IMR-90 (cell line): ENCODE measurements around the gene CLCA1. TPM values are rescaled to one million over a fixed set of nuclear protein-coding genes. Genes with fewer than 3 reads are reported as not detected.

Experiments used
- ATAC-seq: fragments of 200-7000 bp; cut with Tn5 transposase; 2 replicates; pipeline ENCODE4 v1.9.1; 2020; ENCODE audit warnings: low read depth, mild to moderate bottlenecking, moderate library complexity
- BruUV-seq: library from RNA; stranded (reverse); fragments of 400-500 nt; replicated peaks from 2 replicates; lab custom pipeline; 2021; lab: Mats Ljungman, UMichigan
- CTCF ChIA-PET: fragments of 300-600 bp; formaldehyde crosslinking; extraction: SDS; loops from one replicate; lab custom pipeline; 2021; ENCODE audit warnings: antibody characterized with exemption; lab: Yijun Ruan, JAX
- POLR2A ChIA-PET: fragments of 300-600 bp; sonication (Branson Sonifier 250); formaldehyde crosslinking; loops from one replicate; lab custom pipeline; 2022; ENCODE audit warnings: antibody characterized with exemption; ENCODE audit not compliant: unreplicated experiment; lab: Charles Lee
- DNase-seq: peaks from one replicate; pipeline ENCODE4 v3.0.0; 2013
- H2AFZ ChIP-seq: replicated peaks from 2 replicates; pipeline ENCODE3; 2013; ENCODE audit warnings: low read length, mild to moderate bottlenecking; ENCODE audit not compliant: poor library complexity
- H2AK5ac ChIP-seq: 2 replicates; pipeline ENCODE4 v1.6.1; 2013; ENCODE audit warnings: low read depth, low read length, inconsistent platforms
- H2AK9ac ChIP-seq: replicated peaks from 2 replicates; pipeline ENCODE3; 2013; ENCODE audit warnings: mild to moderate bottlenecking, low read depth, low read length, moderate library complexity; ENCODE audit not compliant: poor library complexity
- H2BK120ac ChIP-seq: 2 replicates; pipeline ENCODE4 v1.6.1; 2013; ENCODE audit warnings: low read depth, low read length, inconsistent platforms
- H2BK15ac ChIP-seq: 3 replicates; pipeline ENCODE4 v1.6.1; 2013; ENCODE audit warnings: low read depth, low read length, inconsistent platforms
- H2BK20ac ChIP-seq: 2 replicates; pipeline ENCODE4 v1.6.1; 2013; ENCODE audit warnings: low read depth, mild to moderate bottlenecking, inconsistent platforms, low read length, moderate library complexity
- H2BK5ac ChIP-seq: 2 replicates; pipeline ENCODE4 v1.6.1; 2013; ENCODE audit warnings: mild to moderate bottlenecking, low read depth, low read length, inconsistent platforms; ENCODE audit not compliant: poor library complexity, severe bottlenecking
- H3K14ac ChIP-seq: replicated peaks from 2 replicates; pipeline ENCODE4 v1.6.1; 2013; ENCODE audit warnings: low read depth, low read length, inconsistent platforms
- H3K18ac ChIP-seq: 2 replicates; pipeline ENCODE4 v1.6.1; 2013; ENCODE audit warnings: low read depth, low read length, control low read depth
- H3K23ac ChIP-seq: 2 replicates; pipeline ENCODE4 v1.6.1; 2013; ENCODE audit warnings: low read depth, low read length, inconsistent platforms
- H3K27ac ChIP-seq: 2 replicates; pipeline ENCODE4 v1.5.1; 2013; ENCODE audit warnings: mild to moderate bottlenecking, control low read depth, low read length; ENCODE audit not compliant: insufficient read depth
- H3K27me3 ChIP-seq: 2 replicates; pipeline ENCODE4 v1.6.1; 2013; ENCODE audit warnings: low read length; ENCODE audit not compliant: control insufficient read depth, insufficient read depth
- H3K36me3 ChIP-seq: 2 replicates; pipeline ENCODE4 v1.6.1; 2013; ENCODE audit warnings: low read length, mixed read lengths; ENCODE audit not compliant: control insufficient read depth, insufficient read depth
- H3K4ac ChIP-seq: 2 replicates; pipeline ENCODE4 v1.6.1; 2013; ENCODE audit warnings: low read depth, low read length, inconsistent platforms
- H3K4me1 ChIP-seq: 2 replicates; pipeline ENCODE4 v1.6.1; 2013; ENCODE audit warnings: low read length, mixed read lengths; ENCODE audit not compliant: control insufficient read depth, insufficient read depth
- H3K4me2 ChIP-seq: 2 replicates; pipeline ENCODE4 v1.6.1; 2013; ENCODE audit warnings: low read depth, mild to moderate bottlenecking, control low read depth, low read length, moderate library complexity
- H3K4me3 ChIP-seq: 2 replicates; pipeline ENCODE4 v1.5.1; 2013; ENCODE audit warnings: low read depth, mild to moderate bottlenecking, control low read depth, low read length, moderate library complexity; ENCODE audit not compliant: insufficient read depth
- H3K56ac ChIP-seq: 2 replicates; pipeline ENCODE4 v1.6.1; 2013; ENCODE audit warnings: low read length, inconsistent platforms; ENCODE audit not compliant: insufficient read depth; ENCODE audit errors: extremely low read depth
- H3K79me1 ChIP-seq, 2 experiments: 2 replicates each; pipeline ENCODE4 v1.6.1; 2013; ENCODE audit warnings: low read length in 2 of 2, inconsistent platforms in 1 of 2, low read depth in 1 of 2
- H3K9ac ChIP-seq: 2 replicates; pipeline ENCODE4 v1.6.1; 2013; ENCODE audit warnings: low read depth, low read length, control low read depth
- H3K9me1 ChIP-seq: 2 replicates; pipeline ENCODE4 v1.6.1; 2013; ENCODE audit warnings: low read length, inconsistent platforms; ENCODE audit not compliant: insufficient read depth
- H3K9me3 ChIP-seq: 2 replicates; pipeline ENCODE4 v1.6.1; 2013; ENCODE audit warnings: low read length; ENCODE audit not compliant: control insufficient read depth, insufficient read depth
- H4K20me1 ChIP-seq: 2 replicates; pipeline ENCODE4 v1.6.1; 2013; ENCODE audit warnings: low read length, inconsistent platforms; ENCODE audit not compliant: insufficient read depth
- H4K5ac ChIP-seq: 2 replicates; pipeline ENCODE4 v1.6.1; 2013; ENCODE audit warnings: mild to moderate bottlenecking, low read depth, low read length, control low read depth
- H4K8ac ChIP-seq, 2 experiments: 2 replicates each; pipeline ENCODE4 v1.6.1; 2013; ENCODE audit warnings: low read depth in 2 of 2, low read length in 2 of 2, control low read depth in 1 of 2, inconsistent platforms in 1 of 2
- H4K91ac ChIP-seq: 2 replicates; pipeline ENCODE4 v1.6.1; 2013; ENCODE audit warnings: low read depth, low read length, inconsistent platforms; ENCODE audit not compliant: insufficient read depth
- BHLHE40 ChIP-seq: fragments of 150-350 bp; IDR thresholded peaks from 2 replicates; pipeline ENCODE4 v1.6.1; 2016; ENCODE audit warnings: mild to moderate bottlenecking, low read depth, low read length
- CEBPB ChIP-seq: IDR thresholded peaks from 2 replicates; pipeline ENCODE4 v1.6.1; 2012; ENCODE audit warnings: low read depth, low read length, improper control_type of control experiment
- CTCF ChIP-seq: conservative IDR thresholded peaks from 2 replicates; pipeline ENCODE4 v1.5.1; 2012; ENCODE audit warnings: mild to moderate bottlenecking, low read depth, low read length, improper control_type of control experiment
- MAFK ChIP-seq: IDR thresholded peaks from 2 replicates; pipeline ENCODE4 v1.6.1; 2012; ENCODE audit warnings: low read depth, low read length, improper control_type of control experiment
- MXI1 ChIP-seq: IDR thresholded peaks from 2 replicates; pipeline ENCODE4 v1.6.1; 2012; ENCODE audit warnings: low read depth, mild to moderate bottlenecking, low read length, moderate library complexity, borderline replicate concordance
- NFE2L2 ChIP-seq: fragments of 150-350 bp; IDR thresholded peaks from 2 replicates; pipeline ENCODE4 v1.6.1; 2016; ENCODE audit warnings: low read depth, mild to moderate bottlenecking, low read length
- SMC3 ChIP-seq: fragments of 150-350 bp; IDR thresholded peaks from 2 replicates; pipeline ENCODE4 v1.6.1; 2016; ENCODE audit warnings: low read depth, mild to moderate bottlenecking, antibody characterized with exemption, low read length, moderate library complexity
- WGBS, 2 experiments: methylation state at CpG; one replicate each; pipeline versions ENCODE4 v1.1.5 to v1.1.7; 2013; ENCODE audit warnings: missing lambda C conversion rate in 2 of 2; ENCODE audit not compliant: insufficient read length in 1 of 2; ENCODE audit errors: extremely low coverage in 2 of 2; 5-methylcytosine and 5-hydroxymethylcytosine counted together
- dilution Hi-C: fragments of 300-500 bp; cut with HindIII; formaldehyde crosslinking; loops from one replicate; pipeline ENCODE4 v1.14.3; 2018; ENCODE audit warnings: low sequenced_read_pairs; ENCODE audit not compliant: unreplicated experiment
- in situ Hi-C: fragments of 300-500 bp; cut with MboI; formaldehyde crosslinking; loops from 3 replicates; pipeline ENCODE4 v1.14.3; 2019; ENCODE audit warnings: low sequenced_read_pairs, inconsistent platforms, mixed read lengths
- intact Hi-C: fragments of 100-400 bp; cut with micrococcal nuclease; formaldehyde crosslinking; loops from 2 replicates; pipeline ENCODE4 v1.10.0; 2022
- polyA plus RNA-seq, 3 experiments: library from polyadenylated mRNA; depleted of rRNA; stranded (reverse); fragments of >200 nt; gene quantifications; 2 replicates each; pipeline ENCODE4 v1.2.3, GENCODE V29; 2012; ENCODE audit warnings: low replicate concordance in 1 of 3
- total RNA-seq: library from RNA; depleted of rRNA; stranded (reverse); fragments of >200 nt; gene quantifications from 2 replicates; pipeline ENCODE4 v1.2.3, GENCODE V29; 2012

The CLCA1 gene
- total and polyA plus RNA-seq, 2 of the 4 experiments (the other 2 are of a cell fraction): not detected

- no peak overlapping the region for H3K9ac ChIP-seq
- intact Hi-C loops: no loop called here
- H3K56ac ChIP-seq: no peak overlapping the region
- no peak overlapping the region for H2BK20ac ChIP-seq
- no peaks in the 10 kb centered on the region for H3K79me1 ChIP-seq
- no peaks in the 10 kb centered on the region for H3K9me1 ChIP-seq
- H2BK120ac ChIP-seq: no peak overlapping the region
- H4K8ac ChIP-seq: no peak overlapping the region
- no peak for TF ChIP-seq MXI1
- no peak for TF ChIP-seq NFE2L2
- TF ChIP-seq CEBPB: no peak
- no peak for TF ChIP-seq CTCF
- no peak for TF ChIP-seq BHLHE40
- TF ChIP-seq MAFK: no peak
- no peak for TF ChIP-seq SMC3
- H3K27ac ChIP-seq: no peak overlapping the region
- no peak overlapping the region for H3K4me2 ChIP-seq
- no peak overlapping the region for H4K5ac ChIP-seq
- ChIA-PET POLR2A (no interaction called here), CTCF (no interaction called here)
- no peak overlapping the region for H2AK5ac ChIP-seq
- ATAC-seq (no peak), DNase-seq (no peak)
- H3K4me1 ChIP-seq: no peaks in the 10 kb centered on the region
- no peak overlapping the region for H2BK15ac ChIP-seq
- no peaks in the 10 kb centered on the region for H3K36me3 ChIP-seq
- no peak overlapping the region for H3K4ac ChIP-seq
- no peak overlapping the region for H3K23ac ChIP-seq
- H4K20me1 ChIP-seq: no peaks in the 10 kb centered on the region
- WGBS, 2 experiments: no CpG with 5 or more reads among the region's 4 CpGs
- no peak overlapping the region for H2BK5ac ChIP-seq
- in situ Hi-C loops: no loop called here
- BruUV-seq: no TSS peak
- H3K18ac ChIP-seq: no peak overlapping the region
- no peaks in the 10 kb centered on the region for H3K9me3 ChIP-seq
- H2AFZ ChIP-seq: no peak overlapping the region
- no peak overlapping the region for H3K4me3 ChIP-seq
- no peaks in the 10 kb centered on the region for H3K27me3 ChIP-seq
- no peak overlapping the region for H3K14ac ChIP-seq
- dilution Hi-C loops: no loop called here
- no peak overlapping the region for H2AK9ac ChIP-seq
- H4K91ac ChIP-seq: no peak overlapping the region
These were observed 58.6 kb downstream of the CLCA1 start for GRCh38 chr1:86527306-86527705.
